Measurements from ENCODE around the gene MAP3K15. TPM values are rescaled to one million over a fixed set of nuclear protein-coding genes. Genes with fewer than 3 reads are reported as not detected.

Gene MAP3K15
- total RNA-seq, 1 experiment from 2014 or later: 1.2 TPM

GRCh38 chrX:19512961-19513360, 2.3 kb downstream of the MAP3K15 start:
- no peaks in the 10 kb centered on the region for H3K27me3 ChIP-seq (ENCODE audit: insufficient read depth, low read length)
- DNase-seq: no peak
- H2BK15ac ChIP-seq (ENCODE audit: low read depth, low read length): no peak overlapping the region
- no peak overlapping the region for H2AFZ ChIP-seq (ENCODE audit: low read length)
- H4K5ac ChIP-seq (ENCODE audit: insufficient read length, low read depth, low read length): no peak overlapping the region
- H3K79me2 ChIP-seq (ENCODE audit: insufficient read depth, low read length): no peaks in the 10 kb centered on the region
- WGBS (ENCODE audit: extremely low coverage, insufficient read length, low lambda C conversion rate): no CpG with 5 or more reads among the region's 9 CpGs
- peaks cover 63 to 64% of the 10 kb centered on the region in 2 experiments for H3K9me3 Mint-ChIP-seq
- no peak overlapping the region for H4K91ac ChIP-seq (ENCODE audit: insufficient read length, low read depth, low read length)
- H3K27ac ChIP-seq (ENCODE audit: insufficient read length, low read depth, low read length): no peak overlapping the region
- H4K20me1 ChIP-seq (ENCODE audit: control insufficient read depth, insufficient read depth, insufficient read length): no peaks in the 10 kb centered on the region
- no peak overlapping the region for H2AK5ac ChIP-seq (ENCODE audit: insufficient read length, low read length)
- H3K4ac ChIP-seq (ENCODE audit: low read depth, low read length): no peak overlapping the region
- H4K8ac ChIP-seq (replicated peaks; ENCODE audit: insufficient read length, low read depth, low read length): no peak overlapping the region
- no peak overlapping the region for H3T11ph ChIP-seq (ENCODE audit: low read length)
- H3K79me1 ChIP-seq (ENCODE audit: insufficient read depth, low read depth, low read length, poor library complexity, severe bottlenecking): no peaks in the 10 kb centered on the region
- H2BK120ac ChIP-seq (ENCODE audit: low read depth, low read length, poor library complexity, severe bottlenecking): no peak overlapping the region
- H3K18ac ChIP-seq (ENCODE audit: insufficient read length, low read depth, low read length): no peak overlapping the region
- H2BK5ac ChIP-seq (ENCODE audit: insufficient read length, low read length): no peak overlapping the region
- peaks cover 39% of the 10 kb centered on the region for H3K27me3 Mint-ChIP-seq (ENCODE audit: low read depth)
- H3K23me2 ChIP-seq (ENCODE audit: insufficient read length, low read depth, low read length, poor library complexity, severe bottlenecking): peaks cover 7% of the 10 kb centered on the region
- H3K36me3 Mint-ChIP-seq (ENCODE audit: insufficient read depth in 1 of 3, low read depth in 3 of 3): peaks cover 0 to 4% (median 1%) of the 10 kb centered on the region in 3 experiments; a peak in 3 of 7 replicates
- H2BK12ac ChIP-seq (ENCODE audit: insufficient read length, low read depth, low read length): no peak overlapping the region
- H3K9me3 ChIP-seq (ENCODE audit: control insufficient read depth, low read depth, low read length): peaks cover 31% of the 10 kb centered on the region
- H3K4me1 Mint-ChIP-seq: peaks cover 0 to 7% of the 10 kb centered on the region in 2 experiments; a peak in 1 of 4 replicates
- no peak overlapping the region for H3K27ac Mint-ChIP-seq
- H3K4me1 ChIP-seq (ENCODE audit: insufficient read depth, low read length): no peaks in the 10 kb centered on the region; the same call in 1 of the 2 replicates
- H3K4me2 ChIP-seq (ENCODE audit: insufficient read depth, insufficient read length, low read length): no peak overlapping the region
- no peak overlapping the region for H3K23ac ChIP-seq (ENCODE audit: insufficient read length, low read depth, low read length)
- no peak overlapping the region for H3K56ac ChIP-seq (ENCODE audit: insufficient read length, low read depth, low read length)
- TF ChIP-seq, protein P1, sequence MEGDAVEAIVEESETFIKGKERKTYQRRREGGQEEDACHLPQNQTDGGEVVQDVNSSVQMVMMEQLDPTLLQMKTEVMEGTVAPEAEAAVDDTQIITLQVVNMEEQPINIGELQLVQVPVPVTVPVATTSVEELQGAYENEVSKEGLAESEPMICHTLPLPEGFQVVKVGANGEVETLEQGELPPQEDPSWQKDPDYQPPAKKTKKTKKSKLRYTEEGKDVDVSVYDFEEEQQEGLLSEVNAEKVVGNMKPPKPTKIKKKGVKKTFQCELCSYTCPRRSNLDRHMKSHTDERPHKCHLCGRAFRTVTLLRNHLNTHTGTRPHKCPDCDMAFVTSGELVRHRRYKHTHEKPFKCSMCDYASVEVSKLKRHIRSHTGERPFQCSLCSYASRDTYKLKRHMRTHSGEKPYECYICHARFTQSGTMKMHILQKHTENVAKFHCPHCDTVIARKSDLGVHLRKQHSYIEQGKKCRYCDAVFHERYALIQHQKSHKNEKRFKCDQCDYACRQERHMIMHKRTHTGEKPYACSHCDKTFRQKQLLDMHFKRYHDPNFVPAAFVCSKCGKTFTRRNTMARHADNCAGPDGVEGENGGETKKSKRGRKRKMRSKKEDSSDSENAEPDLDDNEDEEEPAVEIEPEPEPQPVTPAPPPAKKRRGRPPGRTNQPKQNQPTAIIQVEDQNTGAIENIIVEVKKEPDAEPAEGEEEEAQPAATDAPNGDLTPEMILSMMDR (conservative IDR thresholded peaks at IDR 0.05): no peak
- no peak overlapping the region for H2BK20ac ChIP-seq (ENCODE audit: low read depth, low read length, poor library complexity, severe bottlenecking)
- H3K9ac ChIP-seq (ENCODE audit: extremely low read depth, insufficient read length, low read length): no peak overlapping the region
- no peak overlapping the region for H3K14ac ChIP-seq (ENCODE audit: insufficient read depth, low read length)
- H3K4me3 Mint-ChIP-seq: no peak overlapping the region
